SH-SY5Y (cell line): ENCODE data around the gene TOR1AIP2.

Source experiments
- GATA2 ChIP-seq: IDR thresholded peaks from 2 replicates; pipeline ENCODE4 v1.6.1; 2011; ENCODE audit warnings: mild to moderate bottlenecking, low read depth, low read length
- GATA3 ChIP-seq: IDR thresholded peaks from 2 replicates; pipeline ENCODE4 v1.6.1; 2011; ENCODE audit warnings: low read depth, mild to moderate bottlenecking, low read length, moderate library complexity

DNA sequence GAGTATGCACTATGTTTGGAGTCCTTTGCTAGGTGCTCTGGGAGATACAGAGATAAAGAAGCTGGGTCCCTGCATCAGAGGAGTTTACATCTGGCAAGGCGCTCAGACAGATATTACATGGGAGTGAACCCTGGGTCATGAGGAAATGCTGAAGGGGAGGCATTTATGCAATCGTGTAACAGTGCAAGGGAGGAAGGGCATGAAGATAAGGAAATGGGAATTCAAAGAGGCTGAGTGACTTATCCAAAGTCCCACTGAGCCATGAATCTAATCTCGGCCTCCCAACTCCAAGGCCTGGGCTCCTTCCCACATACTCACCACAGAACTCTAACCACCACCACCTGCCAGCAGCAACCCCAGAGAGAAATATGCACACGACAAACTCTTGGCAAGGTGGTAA lies 82.9 kb downstream of the TOR1AIP2 start:
- TF ChIP-seq GATA3 (peak; percentile 92), GATA2 (peak; percentile 96)
